SK-N-SH (cell line): ENCODE measurements around the gene ZMYND15. TPM values are rescaled to one million over a fixed set of nuclear protein-coding genes. Genes with fewer than 3 reads are reported as not detected.
A peak's percentile ranks its signal among the peaks of the same experiment; 100 is the strongest.

ENCODE experiments used
- CTCF ChIA-PET: fragments of 300-600, 350-600 bp; formaldehyde crosslinking; extraction: SDS; loops from one replicate; lab custom pipeline; 2021; lab: Yijun Ruan, JAX
- POLR2A ChIA-PET: fragments of 350-600 bp; sonication (Branson Sonifier 250); formaldehyde crosslinking; extraction: SDS; loops from one replicate; lab custom pipeline; 2020; ENCODE audit warnings: antibody characterized with exemption, inconsistent platforms; lab: Yijun Ruan, JAX
- DNase-seq: peaks from one replicate; pipeline ENCODE4 v3.0.0; 2012
- H2AFZ ChIP-seq: fragments of 200-600 bp; sonication (generic); 2 replicates; pipeline ENCODE4 v1.8.1; 2016; ENCODE audit warnings: antibody characterized with exemption, mild to moderate bottlenecking, low read depth
- H3F3A ChIP-seq: fragments of 200-600 bp; sonication (generic); replicated peaks from 2 replicates; pipeline ENCODE3; 2016; ENCODE audit warnings: antibody characterized with exemption, mild to moderate bottlenecking; ENCODE audit not compliant: insufficient read depth
- H3K27ac ChIP-seq, 2 experiments: fragments of 200-500 bp in 1 of 2; fragments of 200-600 bp in 1 of 2; sonication (Bioruptor generic) in 1 of 2; sonication (generic), shearing (Covaris generic) in 1 of 2; 2 replicates each; pipeline versions ENCODE4 v1.5.1 to v1.6.1; 2014 to 2016; ENCODE audit warnings: low read depth in 2 of 2, inconsistent platforms in 1 of 2, low read length in 1 of 2, mild to moderate bottlenecking in 1 of 2, mixed read lengths in 1 of 2
- H3K27me3 ChIP-seq: fragments of 200-600 bp; sonication (generic), shearing (Covaris generic); 2 replicates; pipeline ENCODE4 v1.6.1; 2016; ENCODE audit warnings: mixed run types; ENCODE audit not compliant: insufficient read depth
- H3K36me3 ChIP-seq, 2 experiments: fragments of 200-500 bp in 1 of 2; fragments of 200-600 bp in 1 of 2; sonication (Bioruptor generic) in 1 of 2; sonication (generic) in 1 of 2; replicated peaks in 1 of 2; 2 replicates each; pipeline versions ENCODE3 to v1.5.1; 2014 to 2016; ENCODE audit warnings: low read length in 1 of 2, mild to moderate bottlenecking in 1 of 2; ENCODE audit not compliant: insufficient read depth in 2 of 2, control insufficient read depth in 1 of 2
- H3K4me1 ChIP-seq, 2 experiments: fragments of 200-500 bp in 1 of 2; fragments of 200-600 bp in 1 of 2; sonication (Bioruptor generic) in 1 of 2; sonication (generic), shearing (Covaris generic) in 1 of 2; 2 replicates each; pipeline versions ENCODE4 v1.5.1 to v1.6.1; 2014 to 2016; ENCODE audit warnings: low read depth in 1 of 2, low read length in 1 of 2, mixed run types in 1 of 2; ENCODE audit not compliant: insufficient read depth in 2 of 2, control insufficient read depth in 1 of 2
- H3K4me2 ChIP-seq: fragments of 200-600 bp; sonication (generic), shearing (Covaris generic); 2 replicates; pipeline ENCODE4 v1.6.1; 2017; ENCODE audit warnings: mixed run types
- H3K4me3 ChIP-seq, 2 experiments: fragments of 200-500 bp in 1 of 2; fragments of 200-600 bp in 1 of 2; sonication (Bioruptor generic) in 1 of 2; sonication (generic), shearing (Covaris generic) in 1 of 2; 2 replicates each; pipeline versions ENCODE4 v1.5.1 to v1.8.1; 2014 to 2016; ENCODE audit warnings: low read depth in 2 of 2, inconsistent platforms in 1 of 2, low read length in 1 of 2, mild to moderate bottlenecking in 1 of 2, mixed read lengths in 1 of 2, moderate library complexity in 1 of 2
- H3K79me2 ChIP-seq: fragments of 200-600 bp; sonication (generic); 2 replicates; pipeline ENCODE4 v1.8.1; 2017; ENCODE audit warnings: mild to moderate bottlenecking; ENCODE audit not compliant: insufficient read depth
- H3K9ac ChIP-seq: fragments of 200-600 bp; sonication (generic); 2 replicates; pipeline ENCODE4 v1.6.1; 2017; ENCODE audit warnings: mixed run types
- H3K9me2 ChIP-seq: fragments of 200-600 bp; sonication (generic); 2 replicates; pipeline ENCODE4 v1.6.1; 2017; ENCODE audit warnings: mixed run types
- H3K9me3 ChIP-seq: fragments of 200-600 bp; sonication (generic); 2 replicates; pipeline ENCODE4 v1.6.1; 2017; ENCODE audit warnings: mixed run types, mild to moderate bottlenecking, moderate library complexity
- H4K20me1 ChIP-seq: fragments of 200-600 bp; sonication (generic); 2 replicates; pipeline ENCODE4 v1.6.1; 2017; ENCODE audit warnings: mild to moderate bottlenecking, mixed run types; ENCODE audit not compliant: insufficient read depth
- ELF1 ChIP-seq: IDR thresholded peaks from 2 replicates; pipeline ENCODE4 v1.4.0; 2012
- FOSL2 ChIP-seq: IDR thresholded peaks from 2 replicates; pipeline ENCODE4 v1.4.0; 2012; ENCODE audit warnings: low read depth, mild to moderate bottlenecking, moderate library complexity, borderline replicate concordance
- FOXJ3 ChIP-seq: sonication (generic); formaldehyde crosslinking; IDR thresholded peaks from 2 replicates; pipeline ENCODE4 v1.5.1; 2020; ENCODE audit warnings: mild to moderate bottlenecking, missing genetic modification reagents
- GATA2 ChIP-seq: sonication (generic); formaldehyde crosslinking; IDR thresholded peaks from 2 replicates; pipeline ENCODE4 v1.5.0; 2020; ENCODE audit warnings: mild to moderate bottlenecking, missing genetic modification reagents
- MAX ChIP-seq: IDR thresholded peaks from 2 replicates; pipeline ENCODE4 v1.4.0; 2012; ENCODE audit warnings: low read depth
- MXI1 ChIP-seq: IDR thresholded peaks from 2 replicates; pipeline ENCODE4 v1.6.1; 2012; ENCODE audit warnings: mild to moderate bottlenecking, low read depth, low read length, improper control_type of control experiment
- NRF1 ChIP-seq: IDR thresholded peaks from 2 replicates; pipeline ENCODE4 v1.6.1; 2012; ENCODE audit warnings: low read depth, mild to moderate bottlenecking, low read length
- PBX3 ChIP-seq: IDR thresholded peaks from 2 replicates; pipeline ENCODE4; 2012
- RFX5 ChIP-seq: IDR thresholded peaks from 2 replicates; pipeline ENCODE4 v1.6.1; 2012; ENCODE audit warnings: mild to moderate bottlenecking, improper control_type of control experiment, low read length
- SIN3A ChIP-seq: IDR thresholded peaks from 2 replicates; pipeline ENCODE4 v1.6.1; 2012; ENCODE audit warnings: low read depth, mild to moderate bottlenecking, low read length, moderate library complexity, borderline replicate concordance
- YY1 ChIP-seq: IDR thresholded peaks from 2 replicates; pipeline ENCODE4 v1.4.0; 2012; ENCODE audit warnings: low read depth, mild to moderate bottlenecking
- WGBS: methylation state at CpG from one replicate; pipeline ENCODE4 v1.1.6; 2017; ENCODE audit warnings: low lambda C conversion rate; 5-methylcytosine and 5-hydroxymethylcytosine counted together
- polyA plus RNA-seq, 3 experiments: library from polyadenylated mRNA; depleted of rRNA; stranded (reverse); fragments of >200 nt; gene quantifications; 2 replicates each; pipeline ENCODE4 v1.2.3, GENCODE V29; 2012
- TF ChIP-seq, protein P1 (sequence below): IDR thresholded peaks from 2 replicates; pipeline ENCODE4 v1.4.0; 2012; ENCODE audit warnings: low read depth, borderline replicate concordance
- TF ChIP-seq, protein P2 (sequence below): fragments of 150-350 bp; IDR thresholded peaks from 2 replicates; pipeline ENCODE4 v1.6.1; 2017; ENCODE audit warnings: antibody characterized with exemption, low read length, low read depth, borderline replicate concordance

ZMYND15 gene
- polyA plus RNA-seq, 1 of the 3 experiments (the other 2 are of a cell fraction) = 0.08 TPM

DNA sequence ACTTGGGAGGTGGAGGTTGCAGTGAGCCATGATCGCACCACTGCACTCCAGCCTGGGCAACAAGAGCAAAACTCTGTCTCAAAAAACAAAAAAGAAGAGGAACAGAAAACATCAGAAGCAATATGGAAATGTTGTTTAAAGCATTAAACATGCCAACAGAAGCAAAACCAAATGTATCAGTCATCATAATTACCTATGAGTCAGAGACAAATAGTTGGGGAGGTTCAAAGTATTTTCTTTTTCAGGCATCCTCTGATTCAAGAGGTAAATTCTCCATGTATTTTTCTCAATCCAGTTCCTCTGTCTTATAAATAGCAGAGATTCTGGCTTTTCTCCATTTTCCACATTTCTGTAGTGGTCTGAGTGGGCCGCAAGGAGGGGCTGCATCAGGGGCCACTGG, 30.0 kb downstream of the ZMYND15 start (continued):
- TF ChIP-seq, protein P1, sequence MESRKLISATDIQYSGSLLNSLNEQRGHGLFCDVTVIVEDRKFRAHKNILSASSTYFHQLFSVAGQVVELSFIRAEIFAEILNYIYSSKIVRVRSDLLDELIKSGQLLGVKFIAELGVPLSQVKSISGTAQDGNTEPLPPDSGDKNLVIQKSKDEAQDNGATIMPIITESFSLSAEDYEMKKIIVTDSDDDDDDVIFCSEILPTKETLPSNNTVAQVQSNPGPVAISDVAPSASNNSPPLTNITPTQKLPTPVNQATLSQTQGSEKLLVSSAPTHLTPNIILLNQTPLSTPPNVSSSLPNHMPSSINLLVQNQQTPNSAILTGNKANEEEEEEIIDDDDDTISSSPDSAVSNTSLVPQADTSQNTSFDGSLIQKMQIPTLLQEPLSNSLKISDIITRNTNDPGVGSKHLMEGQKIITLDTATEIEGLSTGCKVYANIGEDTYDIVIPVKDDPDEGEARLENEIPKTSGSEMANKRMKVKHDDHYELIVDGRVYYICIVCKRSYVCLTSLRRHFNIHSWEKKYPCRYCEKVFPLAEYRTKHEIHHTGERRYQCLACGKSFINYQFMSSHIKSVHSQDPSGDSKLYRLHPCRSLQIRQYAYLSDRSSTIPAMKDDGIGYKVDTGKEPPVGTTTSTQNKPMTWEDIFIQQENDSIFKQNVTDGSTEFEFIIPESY = no peak
- TF ChIP-seq ELF1 = no peak
- TF ChIP-seq, all 33 proteins: peak for 2

- Histone ChIP-seq H4K20me1 (no peaks in the 10 kb centered on the region), H2AFZ (no peak within 1 kb of the TSS), H3K36me3 (no peaks in the 10 kb centered on the region), H3K9me3 (no peaks in the 10 kb centered on the region), H3F3A (no peaks in the 10 kb centered on the region), H3K9ac (no peak within 1 kb of the TSS), H3K4me3 (no peak within 1 kb of the TSS), H3K4me1 (peaks cover 0 to 10% of the 10 kb centered on the region in 2 experiments; a peak in 1 of 4 replicates), H3K27me3 (peaks cover 41% of the 10 kb centered on the region), H3K79me2 (no peaks in the 10 kb centered on the region), H3K27ac (no peak within 1 kb of the TSS), H3K4me2 (no peak within 1 kb of the TSS), H3K9me2 (no peaks in the 10 kb centered on the region)
- 24% methylated on average over 13 of the region's 13 CpGs for WGBS
- DNase-seq = peak; percentile 37
- no peak for TF ChIP-seq FOSL2
- ChIA-PET CTCF (interaction anchor here (0.9 to 3.4 kb wide), 4 partner anchors 14 to 132 kb away, joined by 3 to 21 read pairs (median 4); partner anchors contain the start of genes CHRNE and GLTPD2), POLR2A (interaction anchor here (0.5 to 1.3 kb wide), 3 partner anchors 14 to 721 kb away, joined by 3 to 4 read pairs (median 3); no protein-coding TSS in a partner anchor)
Observed at GRCh38 chr17:4771519-4772234, 32.0 kb downstream of the ZMYND15 start, which contains the start of gene TM4SF5. TSS of gene TM4SF5 (plus strand) at chr17:4771886. CDS start at chr17:4771923, 37 bp downstream.

DNA sequence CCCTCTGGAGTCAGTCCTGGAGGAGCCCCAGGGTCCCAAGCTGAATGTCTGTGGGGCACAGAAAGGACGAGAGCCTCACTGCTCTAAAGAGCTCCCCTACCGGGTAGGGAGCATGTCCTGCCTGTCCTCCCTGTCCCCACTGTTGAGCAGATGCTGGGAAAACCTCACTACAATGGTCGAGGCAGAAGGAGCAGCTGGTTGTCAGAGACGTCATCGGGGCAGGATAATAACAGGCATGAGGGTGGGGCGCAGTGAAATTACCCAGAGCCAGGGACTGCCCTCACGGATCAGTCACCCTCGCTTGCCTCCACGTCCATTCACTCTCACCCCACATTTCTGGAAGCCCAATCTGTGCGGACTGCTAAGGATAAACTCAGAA, 32.6 kb downstream of the ZMYND15 start:
- peak; percentile 38 for DNase-seq
- H3K9ac ChIP-seq = no peak overlapping the region
- H3K4me3 ChIP-seq = no peak overlapping the region
- no peak overlapping the region for H2AFZ ChIP-seq
- POLR2A ChIA-PET = interaction anchor here (0.5 to 1.3 kb wide), 3 partner anchors 13 to 720 kb away, joined by 3 to 4 read pairs (median 3); no protein-coding TSS in a partner anchor
- CTCF ChIA-PET = interaction anchor here (0.9 to 3.4 kb wide), 4 partner anchors 13 to 137 kb away, joined by 3 to 21 read pairs (median 4); partner anchors contain the start of gene GLTPD2
- H3K27me3 ChIP-seq = peaks cover 39% of the 10 kb centered on the region
- no peak overlapping the region for H3K27ac ChIP-seq
- H3F3A ChIP-seq = no peaks in the 10 kb centered on the region
- TF ChIP-seq GATA2 (CRISPR knock-in tag) = no peak
- TF ChIP-seq FOSL2 = no peak
- TF ChIP-seq YY1 = no peak
- TF ChIP-seq, protein P2, sequence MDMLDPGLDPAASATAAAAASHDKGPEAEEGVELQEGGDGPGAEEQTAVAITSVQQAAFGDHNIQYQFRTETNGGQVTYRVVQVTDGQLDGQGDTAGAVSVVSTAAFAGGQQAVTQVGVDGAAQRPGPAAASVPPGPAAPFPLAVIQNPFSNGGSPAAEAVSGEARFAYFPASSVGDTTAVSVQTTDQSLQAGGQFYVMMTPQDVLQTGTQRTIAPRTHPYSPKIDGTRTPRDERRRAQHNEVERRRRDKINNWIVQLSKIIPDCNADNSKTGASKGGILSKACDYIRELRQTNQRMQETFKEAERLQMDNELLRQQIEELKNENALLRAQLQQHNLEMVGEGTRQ = no peak
- TF ChIP-seq SIN3A = no peak
- TF ChIP-seq MAX = no peak
- no peak for TF ChIP-seq MXI1
- TF ChIP-seq NRF1 = no peak
- no peak for TF ChIP-seq FOXJ3 (CRISPR knock-in tag)
- TF ChIP-seq, protein P1 = no peak
- no peak for TF ChIP-seq ELF1
- TF ChIP-seq RFX5 = no peak
- TF ChIP-seq PBX3 = no peak
- H3K9me2 ChIP-seq = no peaks in the 10 kb centered on the region
- H3K4me2 ChIP-seq = no peak overlapping the region
- H3K9me3 ChIP-seq = no peaks in the 10 kb centered on the region
- WGBS = 10% methylated on average over 7 of the region's 10 CpGs
- H3K36me3 ChIP-seq = no peaks in the 10 kb centered on the region
- H3K79me2 ChIP-seq = no peaks in the 10 kb centered on the region
- no peaks in the 10 kb centered on the region for H4K20me1 ChIP-seq
- H3K4me1 ChIP-seq = peaks cover 0 to 10% of the 10 kb centered on the region in 2 experiments; a peak in 1 of 4 replicates
